T-helper 2 cell (primary cell): ENCODE results near the gene TASP1.
"Not testable (repeated sequence)": the region's sequence is repeated elsewhere in the genome, so short reads cannot be mapped to it uniquely, and the experiment has no call there.

ENCODE experiments used
- DNase-seq, 5 experiments: peaks; one replicate each; pipeline versions ENCODE4 v3.0.0 to v3.0.0-alpha.2; 2012 to 2022
- total RNA-seq, 2 donors: gene quantifications; one replicate each; lab custom pipeline; 2026; lab: John Stamatoyannopoulos, UW

TASP1 gene
- 11.8 to 17.6 reads per million in 2 donors for total RNA-seq

DNA sequence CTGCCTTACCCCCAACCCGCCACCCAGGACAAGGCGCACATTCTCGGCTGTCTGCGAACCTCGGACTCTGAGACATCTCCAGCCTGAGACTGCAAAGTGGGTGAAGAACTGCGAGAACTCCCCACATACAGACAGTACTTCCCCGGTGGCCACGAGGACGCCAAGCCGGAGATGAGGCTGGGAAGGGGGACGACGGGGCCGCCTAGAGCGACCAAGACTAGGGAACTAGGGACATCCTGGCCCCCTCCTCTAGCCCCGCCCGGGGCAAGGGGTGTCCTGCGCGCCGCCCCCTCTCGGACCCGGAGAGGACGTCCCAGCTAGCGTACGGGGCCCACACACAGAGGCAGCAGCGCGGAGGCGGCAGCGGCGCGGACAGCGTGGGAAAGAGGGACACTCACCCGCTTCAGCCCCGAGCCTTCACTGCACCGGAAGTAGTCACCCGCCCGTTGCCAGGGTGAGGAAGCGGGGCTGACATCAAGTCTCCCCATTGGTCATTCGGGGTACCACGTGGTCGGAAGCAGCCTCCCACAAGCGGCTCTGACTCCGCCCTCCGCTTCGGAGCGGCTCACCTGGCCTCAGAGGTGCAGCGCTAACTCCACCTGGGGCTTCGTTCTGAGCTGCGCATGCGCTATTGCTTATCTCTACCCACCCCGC, at the start of gene TASP1:
TASP1 (minus strand) TSS at position 437 of the 654 bp plus-strand sequence. CDS start 8,854 bp downstream, outside the sequence.
- DNase-seq: peak; percentile 90 to 97 (median 92)

DNA sequence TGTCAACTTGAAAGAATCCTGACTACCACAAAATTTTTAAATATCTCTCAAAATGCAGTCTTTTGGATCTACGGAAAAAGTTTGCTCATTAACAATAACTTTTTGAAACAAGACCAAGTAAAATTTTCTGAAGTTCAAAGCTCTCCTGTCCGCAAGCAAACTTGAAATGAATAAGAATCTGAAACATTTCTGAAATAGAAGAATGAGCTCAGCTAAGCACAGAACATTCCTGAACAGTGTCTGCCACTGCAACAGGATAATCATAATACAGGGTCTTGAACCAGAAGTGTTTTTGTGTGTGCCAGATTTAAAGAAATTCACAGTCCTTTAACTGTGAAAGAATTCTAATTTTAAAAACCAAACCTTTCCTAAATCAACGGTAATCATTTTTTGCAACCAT, 49.1 kb upstream of the TASP1 start:
- no peak for DNase-seq

DNA sequence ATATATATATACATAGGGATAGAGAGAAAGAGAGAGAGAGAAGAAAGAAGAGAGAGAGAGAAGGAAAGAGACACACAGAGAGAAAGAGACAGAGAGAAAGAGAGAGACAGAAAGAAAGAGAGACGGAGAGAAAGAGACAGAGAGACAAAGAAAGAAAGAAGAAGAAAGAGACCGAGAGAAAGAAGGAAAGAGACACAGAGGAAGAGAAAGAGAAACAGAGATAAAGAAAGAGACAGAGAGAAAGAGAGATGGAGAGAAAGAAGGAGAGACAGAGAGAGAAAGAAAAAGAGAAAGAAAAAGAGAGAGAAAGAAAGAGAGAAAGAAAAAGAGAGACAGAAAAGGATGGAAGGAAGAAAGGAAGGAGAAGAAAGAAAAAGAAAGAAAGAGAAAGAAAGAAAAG, 46.9 kb upstream of the TASP1 start:
- no peak for DNase-seq

GRCh38 chr20:13684566-13685222, 46.0 kb upstream of the TASP1 start:
- peak in 1 of 5 experiments; percentile 45 for DNase-seq

DNA sequence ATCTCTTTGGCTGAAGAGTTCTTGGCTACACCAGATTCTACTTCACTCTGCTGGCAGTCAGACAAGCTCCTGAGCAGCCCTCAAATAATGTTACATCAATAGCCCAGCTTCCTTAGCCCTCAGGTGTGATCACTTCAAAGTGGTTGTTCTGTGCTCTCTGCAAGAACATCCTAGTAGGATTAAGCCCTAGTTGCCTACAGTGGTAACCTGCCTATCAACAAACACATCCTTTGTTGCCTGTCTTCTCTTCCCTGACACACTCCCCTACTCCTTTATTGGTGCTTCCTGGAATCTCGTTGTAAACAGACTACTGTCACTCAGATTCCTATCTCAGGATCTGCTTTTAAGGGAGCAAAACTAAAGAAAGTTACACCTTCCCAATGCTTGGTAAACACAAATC, 45.1 kb upstream of the TASP1 start:
- no peak for DNase-seq

DNA sequence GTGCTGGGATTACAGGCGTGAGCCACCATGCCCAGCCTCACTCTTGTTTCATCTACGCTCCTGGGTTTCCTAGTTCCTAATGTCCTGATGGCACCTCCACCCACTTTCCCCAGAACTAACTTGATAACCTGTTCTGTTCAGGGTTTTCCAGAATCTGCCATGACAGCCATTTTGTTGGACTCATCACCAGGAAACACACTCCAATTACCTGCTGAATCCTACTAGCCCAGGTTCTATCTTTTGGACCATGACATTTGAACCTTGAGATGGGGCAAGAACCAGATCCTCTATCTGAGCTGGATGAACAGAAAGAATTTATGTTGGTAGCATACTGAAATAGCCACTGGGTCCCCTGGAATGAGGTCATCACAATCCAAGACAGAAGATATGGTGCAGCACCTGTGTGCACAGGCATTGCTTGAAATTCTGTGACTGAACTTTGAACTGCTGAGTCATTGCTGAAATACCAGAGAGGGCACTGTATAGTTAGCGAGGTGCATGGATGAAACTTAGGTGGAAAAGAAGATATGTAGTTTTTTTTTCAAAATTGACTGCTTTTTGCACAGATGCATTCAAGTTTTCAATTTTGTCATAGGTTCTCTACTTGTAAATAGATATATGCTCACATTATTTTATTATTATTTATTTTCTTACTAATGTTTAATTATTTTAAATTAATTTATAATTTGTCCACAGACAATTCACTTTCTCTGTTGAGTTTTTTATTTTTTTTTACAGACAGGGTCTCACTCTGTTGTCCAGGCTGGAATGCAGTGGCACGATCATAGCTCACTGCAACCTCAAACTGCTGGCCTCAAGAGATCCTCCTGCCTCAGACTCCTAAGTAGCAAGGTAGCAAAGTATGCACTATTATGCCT, 42.8 kb upstream of the TASP1 start:
- DNase-seq: peak in 1 of 5 experiments; percentile 57

GRCh38 chr20:13678944-13679343, 40.2 kb upstream of the TASP1 start:
- peak in 1 of 5 experiments; percentile 16 for DNase-seq

- no peak for DNase-seq
Observed at GRCh38 chr20:13677241-13677640, 38.5 kb upstream of the TASP1 start.

DNA sequence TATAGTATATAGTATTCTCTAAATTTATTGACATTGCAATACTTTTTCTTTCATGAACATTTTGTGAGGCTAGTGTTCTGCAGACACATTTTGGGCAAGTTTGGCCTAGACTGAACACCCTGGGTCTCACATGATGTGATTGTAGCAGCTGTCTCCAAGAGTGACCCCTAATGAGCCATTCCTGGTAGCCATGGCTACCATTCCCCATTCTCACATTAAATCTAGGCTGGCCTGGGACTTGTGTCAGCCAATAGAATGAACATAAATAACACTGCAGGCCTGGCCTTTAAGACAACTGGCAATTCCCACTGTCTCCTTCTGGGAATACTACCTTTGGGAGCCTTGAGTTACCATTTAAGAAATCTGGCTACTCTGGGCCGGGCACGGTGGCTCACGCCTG, 38.0 kb upstream of the TASP1 start:
- no peak for DNase-seq

DNA sequence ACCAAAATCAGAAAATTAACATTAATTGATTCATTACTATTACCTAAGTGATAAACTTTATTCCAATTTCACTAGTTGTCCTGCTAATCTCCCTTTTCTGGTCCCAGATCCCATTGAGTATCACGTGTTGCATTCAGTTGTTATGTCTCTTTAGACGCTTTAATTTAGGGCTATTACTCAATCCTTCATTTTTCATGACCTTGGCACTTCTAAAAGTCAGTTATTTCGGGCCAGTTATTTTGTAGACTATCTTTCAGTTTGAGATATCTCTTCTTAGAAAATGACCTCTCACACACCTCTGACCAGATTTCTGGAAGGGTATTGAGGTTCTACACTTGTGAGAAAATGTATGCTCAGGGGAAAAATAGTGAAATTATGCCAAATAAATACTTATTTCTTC, 34.0 kb upstream of the TASP1 start:
- DNase-seq: no peak

DNA sequence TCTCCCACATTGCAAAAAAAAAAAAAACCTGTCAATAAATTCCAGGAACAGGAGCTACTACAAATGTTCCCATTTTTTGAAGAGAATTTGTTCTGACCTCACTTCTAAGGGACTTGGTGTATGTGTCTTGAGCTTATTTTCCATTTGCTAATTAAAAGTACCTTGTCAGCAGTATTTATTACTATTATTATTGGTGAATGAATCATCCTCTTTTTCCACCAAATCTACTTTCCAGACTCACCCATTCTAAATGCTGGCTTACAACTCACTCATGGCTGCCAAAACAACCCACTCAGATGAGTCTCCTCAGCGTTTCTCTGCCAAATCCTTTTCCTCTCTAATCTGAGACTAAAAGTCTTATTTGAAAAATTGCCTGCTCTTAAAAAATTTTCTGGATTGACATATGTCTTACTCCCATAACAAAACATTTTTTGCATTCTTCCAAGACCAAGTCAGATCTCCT, 33.2 kb upstream of the TASP1 start:
- no peak for DNase-seq

DNA sequence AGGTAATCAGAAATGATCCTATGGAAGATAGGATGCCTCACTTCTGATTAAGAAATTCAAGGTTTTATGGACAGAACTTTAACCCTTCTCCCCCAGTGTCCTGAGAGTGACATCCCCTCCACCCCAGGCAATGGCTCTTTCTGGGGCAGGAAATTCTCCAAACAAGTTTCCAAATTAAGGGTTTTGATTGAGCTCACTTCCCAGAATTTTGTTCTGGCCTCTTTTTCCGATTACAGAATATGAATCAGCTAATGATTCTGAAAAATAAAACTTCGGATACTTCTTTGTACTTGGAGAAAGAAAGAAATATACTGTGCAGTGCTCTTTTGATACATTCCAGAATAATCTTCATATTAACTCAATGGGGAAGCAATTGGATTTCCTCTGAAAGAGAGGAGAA, 32.8 kb upstream of the TASP1 start:
- no peak for DNase-seq

DNA sequence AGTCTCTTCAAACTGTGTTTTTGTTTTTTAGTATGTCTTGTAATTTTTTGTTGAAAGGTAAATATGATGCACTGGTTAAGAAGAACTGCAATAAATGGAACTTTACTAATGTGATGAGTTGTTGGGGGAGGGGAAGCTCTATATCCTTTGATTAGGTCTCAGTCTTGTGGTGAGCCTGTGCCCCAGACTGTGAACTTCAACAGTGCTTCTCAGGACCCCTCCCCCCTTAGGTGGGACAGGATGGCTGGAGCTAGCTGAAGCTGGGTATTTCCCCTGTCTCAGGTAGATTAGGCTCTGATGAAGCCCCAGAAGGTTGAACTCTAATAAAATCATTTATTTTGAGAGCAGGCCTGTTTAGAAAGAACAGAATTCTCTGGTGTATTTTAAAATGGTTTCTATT, 31.4 kb upstream of the TASP1 start:
- DNase-seq: no peak

DNA sequence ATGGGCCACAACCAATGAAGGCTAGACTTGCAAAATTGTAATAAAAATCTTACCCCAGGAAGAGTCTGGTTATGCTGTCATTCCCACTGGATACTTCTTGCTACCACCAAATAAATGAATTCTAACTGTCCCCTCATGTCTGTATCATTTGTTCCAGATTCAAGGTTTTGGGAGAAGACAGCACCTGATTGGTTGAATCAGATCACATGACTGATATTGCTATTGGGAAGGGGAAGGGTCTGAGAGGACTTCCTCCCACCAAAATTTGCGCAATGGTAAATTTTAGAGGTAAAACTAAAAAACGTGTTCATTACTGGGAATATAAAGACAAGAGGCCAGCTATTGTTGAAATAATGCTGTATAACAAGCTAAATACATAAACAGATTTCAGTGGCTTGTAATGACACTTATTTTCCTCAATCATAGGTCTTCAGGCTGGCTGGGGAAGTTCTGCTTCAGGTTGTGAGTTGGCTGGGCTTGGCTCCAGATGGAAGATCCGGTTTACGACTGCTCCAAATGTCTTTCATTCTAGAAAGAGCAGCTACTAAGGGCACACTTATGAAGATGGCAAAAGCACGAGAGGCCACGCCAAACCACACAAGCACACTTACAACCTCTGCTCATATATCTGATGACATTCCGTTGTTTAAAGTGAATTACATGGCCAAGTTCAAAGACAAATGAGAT, 27.1 kb upstream of the TASP1 start:
- DNase-seq: no peak

DNA sequence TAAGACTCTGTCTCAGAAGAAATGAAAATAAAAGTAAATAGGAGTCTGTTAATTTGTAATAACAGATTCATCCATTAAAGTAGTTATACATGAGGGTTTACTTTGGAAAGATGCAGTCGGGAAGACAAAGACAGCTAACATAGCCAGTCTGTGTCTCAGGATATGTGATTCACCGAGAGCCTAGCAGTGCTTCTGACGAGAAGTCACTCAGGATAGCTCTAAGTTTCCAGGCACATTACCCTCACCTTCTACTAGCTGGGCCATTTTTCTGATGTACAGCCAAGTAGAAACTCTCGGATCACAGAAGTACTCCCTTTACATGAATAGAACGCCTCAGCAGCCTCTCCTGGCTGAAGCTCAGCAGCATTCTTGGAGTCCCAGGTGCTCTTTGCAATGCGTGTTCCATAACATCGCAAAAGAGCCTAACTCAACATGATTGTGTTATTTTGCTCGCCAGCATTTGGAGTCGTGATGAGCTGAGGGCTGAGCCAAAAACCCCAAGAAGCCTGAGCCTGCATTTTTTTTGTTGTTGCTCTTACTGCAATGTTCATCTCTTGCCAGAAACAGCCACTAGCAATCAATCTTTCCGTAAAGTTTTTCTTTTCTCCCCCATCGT, 22.4 kb upstream of the TASP1 start:
- DNase-seq: no peak

GRCh38 chr20:13659288-13659687, 20.6 kb upstream of the TASP1 start:
- no peak for DNase-seq

- DNase-seq: not testable (repeated sequence)
Observed at GRCh38 chr20:13658060-13658459, 19.3 kb upstream of the TASP1 start.

DNA sequence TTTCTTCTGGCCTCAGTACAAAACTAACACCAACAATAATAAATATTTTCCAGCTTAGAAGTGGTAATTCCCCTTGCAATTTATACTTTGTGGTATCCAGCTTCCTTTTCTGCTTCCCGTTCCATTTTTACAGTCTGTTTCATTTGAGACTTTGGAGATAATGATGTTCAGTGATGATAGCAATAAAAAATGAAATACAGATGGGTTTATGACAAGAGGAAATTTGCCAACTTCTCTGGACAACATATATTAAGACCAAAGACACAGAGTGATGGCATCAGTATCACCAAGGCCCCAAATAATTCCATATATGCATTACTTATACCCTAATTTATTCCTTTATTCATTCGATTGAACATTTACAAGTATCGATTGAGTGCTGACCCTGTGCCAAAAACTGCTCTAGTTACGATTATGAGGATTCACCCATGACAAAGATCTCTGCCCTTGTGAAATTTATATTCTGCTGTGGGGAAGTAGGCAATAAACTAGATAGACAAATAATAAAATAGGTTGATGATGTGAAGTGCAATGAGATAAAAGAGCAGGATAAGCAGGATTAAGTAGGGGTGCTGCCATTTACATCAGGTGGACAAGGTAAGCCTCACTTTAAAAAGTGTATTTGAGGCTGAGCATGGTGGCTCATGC, 18.1 kb upstream of the TASP1 start:
- DNase-seq: no peak

- no peak for DNase-seq
Observed at GRCh38 chr20:13654463-13655023, 15.8 kb upstream of the TASP1 start.

DNA sequence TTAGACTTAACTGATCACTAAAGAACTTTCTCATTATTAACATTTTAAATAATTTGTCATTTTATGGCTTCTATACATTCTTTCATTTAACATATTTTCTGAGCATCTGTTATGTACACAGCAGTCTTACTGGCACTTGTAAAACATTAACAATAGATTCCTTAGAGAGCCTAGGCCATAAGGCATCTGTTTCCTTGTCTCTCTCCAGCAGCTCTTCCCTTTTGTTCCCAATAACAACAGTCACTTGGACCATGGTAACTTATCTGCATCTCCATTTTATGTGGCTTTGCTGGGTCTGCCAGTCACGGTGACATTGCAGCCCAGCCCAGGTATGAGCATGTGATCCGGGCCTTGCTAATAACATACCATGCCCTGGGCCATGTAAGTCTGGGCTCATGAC, 11.7 kb upstream of the TASP1 start:
- DNase-seq: no peak
